ENCODE data around the gene GATC.

Gene GATC
- total RNA-seq = 27.5 to 62.5 reads per million in 2 donors

DNA sequence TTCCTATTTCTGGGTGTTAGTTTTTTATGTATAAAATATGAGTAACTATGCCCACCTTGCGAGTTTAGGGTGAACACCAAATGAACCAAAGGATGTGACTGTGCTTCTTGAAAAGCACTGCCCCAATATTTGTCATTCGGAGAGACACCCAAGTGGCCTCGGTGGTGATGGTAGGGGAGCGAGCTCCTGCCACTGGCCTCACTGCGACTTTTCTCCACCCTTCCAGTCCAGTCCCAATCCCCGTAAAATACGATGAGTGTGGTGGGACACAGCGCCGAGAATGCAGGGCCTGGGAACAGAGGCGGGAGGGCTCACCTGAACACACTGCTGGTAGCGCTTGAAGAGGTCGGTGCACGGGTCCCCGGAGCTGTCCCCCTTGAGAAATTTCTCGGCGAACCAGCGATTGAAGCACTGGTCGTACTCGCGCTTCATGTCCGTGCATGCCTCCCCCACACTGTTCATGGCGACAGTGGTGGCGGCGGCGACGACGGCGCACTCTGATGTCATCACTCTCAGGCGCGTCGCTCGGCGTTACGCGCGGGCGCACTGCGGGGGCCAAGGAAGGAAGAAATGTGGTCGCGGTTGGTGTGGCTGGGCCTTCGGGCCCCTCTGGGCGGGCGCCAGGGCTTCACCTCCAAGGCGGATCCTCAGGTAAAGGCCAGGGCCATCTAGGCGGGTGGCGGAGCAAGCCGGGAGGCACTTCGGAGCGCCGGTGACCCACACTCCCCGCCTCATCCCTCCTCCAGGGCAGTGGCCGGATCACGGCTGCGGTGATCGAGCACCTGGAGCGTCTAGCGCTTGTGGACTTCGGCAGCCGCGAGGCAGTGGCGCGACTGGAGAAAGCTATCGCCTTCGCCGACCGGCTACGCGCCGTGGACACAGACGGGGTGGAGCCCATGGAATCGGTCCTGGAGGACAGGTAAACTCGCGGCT, at the start of gene GATC, which contains the start of gene TRIAP1:
Gene GATC (plus strand): TSS at position 534 of the 933 bp plus-strand sequence. CDS start 37 bp downstream, at position 571.
Gene TRIAP1 (minus strand): TSS at position 474 of the 933 bp plus-strand sequence. CDS start 12 bp downstream, at position 462.
- peak; percentile 82 for DNase-seq

GRCh38 chr12:120397824-120398540, 48.3 kb upstream of the GATC start:
- no peak for DNase-seq

DNA sequence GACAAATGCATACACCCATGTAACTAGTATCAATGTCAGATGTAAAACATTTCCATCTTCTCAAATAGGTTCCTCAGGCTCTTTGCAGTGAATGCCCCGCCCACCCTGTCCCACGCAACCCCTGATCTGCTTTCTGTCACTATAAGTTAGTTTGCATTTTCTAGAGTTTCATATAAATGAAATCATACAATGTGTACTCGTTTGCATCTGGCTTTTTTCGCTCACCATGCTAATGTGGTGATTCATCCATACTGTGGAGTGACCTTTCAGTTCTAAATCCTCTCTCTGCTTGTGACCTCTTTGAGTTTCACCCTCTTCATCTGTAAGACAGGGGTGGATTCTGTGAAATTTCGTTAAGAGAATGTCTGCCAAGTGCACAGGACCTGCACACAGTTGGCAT, 46.7 kb upstream of the GATC start:
- no peak for DNase-seq

DNA sequence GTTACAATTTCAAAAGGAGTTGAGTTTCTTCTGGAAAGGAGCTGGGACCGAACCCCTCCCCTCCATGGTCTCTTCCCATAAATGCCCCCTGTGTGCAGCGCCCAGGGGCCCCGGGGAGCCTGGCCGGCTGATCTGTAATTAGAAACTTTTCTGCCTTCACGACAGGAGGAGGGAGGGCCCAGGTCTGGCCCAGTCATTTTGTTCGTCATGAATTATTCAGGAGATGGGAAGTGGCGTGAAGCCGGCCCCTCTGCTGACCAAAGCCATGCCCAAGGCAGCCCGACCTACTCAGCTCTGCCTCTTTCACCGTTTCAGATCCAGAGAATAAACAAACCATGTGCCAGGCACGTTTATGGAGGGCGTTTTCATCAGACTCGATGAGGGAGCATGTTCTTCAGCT, 44.0 kb upstream of the GATC start:
- DNase-seq = no peak

- DNase-seq = no peak
These were observed 42.4 kb upstream of the GATC start for GRCh38 chr12:120403869-120404268.

GRCh38 chr12:120404271-120404670, 42.0 kb upstream of the GATC start:
- DNase-seq = no peak

- no peak for DNase-seq
These were observed 40.2 kb upstream of the GATC start for GRCh38 chr12:120406069-120406468.

DNA sequence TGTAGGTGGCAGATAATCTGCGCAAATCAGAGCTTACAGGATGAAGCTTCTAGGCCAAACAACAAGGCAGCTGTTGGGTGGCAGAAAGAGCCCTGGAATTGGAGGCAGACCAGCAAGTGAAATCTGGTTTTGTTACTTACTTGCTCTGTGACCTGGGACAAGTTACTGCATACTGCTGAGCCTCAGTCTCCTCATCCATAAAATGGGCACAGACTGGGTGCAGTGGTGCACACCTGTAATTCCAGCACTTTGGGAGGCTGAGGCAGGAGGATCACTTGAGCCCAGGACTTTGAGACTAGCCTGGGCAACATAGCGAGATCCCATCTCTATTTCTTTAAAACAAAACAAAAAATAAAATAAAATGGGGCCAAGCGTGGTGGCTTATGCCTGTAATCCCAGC, 39.7 kb upstream of the GATC start:
- no peak for DNase-seq

DNA sequence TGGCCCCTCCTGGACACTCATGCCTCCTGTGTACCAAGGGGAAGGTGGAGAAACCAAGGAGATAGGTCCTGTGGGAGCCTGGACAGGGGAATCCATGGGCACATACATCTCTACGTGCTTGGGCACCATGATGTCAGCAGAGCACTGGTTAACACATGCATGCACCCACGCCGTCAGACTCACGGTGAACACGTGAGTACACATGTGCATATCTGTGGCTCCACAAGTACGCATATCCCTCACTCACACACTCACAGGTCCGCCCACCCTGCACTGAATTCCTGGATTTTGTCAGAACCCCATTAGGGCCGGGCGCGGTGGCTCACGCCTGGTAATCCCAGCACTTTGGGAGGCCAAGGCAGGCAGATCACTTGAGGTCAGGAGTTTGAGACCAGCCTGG, 37.5 kb upstream of the GATC start:
- no peak for DNase-seq

DNA sequence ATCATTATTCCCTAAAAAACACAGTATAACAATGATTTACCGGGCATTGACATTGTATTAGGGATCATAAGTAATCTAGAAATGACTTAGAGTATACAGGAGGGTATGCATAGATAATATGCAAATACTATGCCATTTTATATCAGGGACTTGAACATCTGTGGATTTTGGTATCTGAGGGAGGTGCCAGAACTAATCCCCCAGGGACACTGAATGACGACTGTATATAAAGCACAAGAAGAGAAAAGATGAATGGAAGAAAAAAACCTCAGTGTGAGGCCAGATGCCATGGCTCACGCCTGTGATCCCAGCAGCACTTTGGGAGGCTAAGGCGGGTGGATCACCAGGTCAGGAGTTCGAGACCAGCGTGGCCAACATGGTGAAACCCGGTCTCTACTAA, 33.8 kb upstream of the GATC start:
- DNase-seq = no peak

DNA sequence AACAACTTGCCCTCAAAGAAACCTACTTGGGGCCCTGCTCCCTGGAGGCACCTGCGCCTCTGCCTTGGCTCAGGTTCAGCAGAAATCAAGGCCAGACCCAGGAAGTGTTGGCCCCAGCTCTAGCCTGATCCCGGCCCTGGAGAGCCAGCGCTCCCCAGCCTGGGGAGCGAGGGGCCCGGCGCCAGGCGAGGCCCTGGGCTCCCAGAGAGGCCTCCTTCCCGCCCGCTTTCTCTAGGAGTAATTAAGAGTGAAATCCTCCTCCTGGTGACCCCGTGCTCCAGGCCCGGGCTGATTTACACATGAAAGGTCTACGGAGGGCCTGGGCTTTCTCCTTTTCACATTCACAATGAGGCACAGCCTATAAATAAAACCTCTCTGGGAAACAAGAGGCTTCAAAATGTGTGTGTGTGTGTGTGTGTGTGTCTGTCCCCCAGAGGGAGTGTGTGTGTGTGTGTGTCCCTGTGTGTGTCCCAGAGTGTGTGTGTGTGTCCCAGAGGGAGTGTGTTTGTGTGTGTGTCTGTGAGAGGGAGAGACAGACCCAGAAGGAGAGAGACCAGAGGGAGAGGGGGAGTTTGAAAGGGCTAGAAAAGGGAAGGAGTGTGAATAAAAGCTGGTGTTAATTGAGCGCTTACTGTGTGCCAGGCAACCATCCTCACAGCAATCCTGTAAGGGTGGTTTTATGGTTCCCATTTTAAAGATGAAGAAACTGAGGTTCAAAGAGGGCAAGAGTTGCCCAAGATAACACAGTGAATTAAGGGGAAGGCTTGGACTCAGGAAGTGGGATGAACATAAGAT, 32.1 kb upstream of the GATC start:
- no peak for DNase-seq

GRCh38 chr12:120416490-120417216, 29.6 kb upstream of the GATC start:
- DNase-seq = no peak

DNA sequence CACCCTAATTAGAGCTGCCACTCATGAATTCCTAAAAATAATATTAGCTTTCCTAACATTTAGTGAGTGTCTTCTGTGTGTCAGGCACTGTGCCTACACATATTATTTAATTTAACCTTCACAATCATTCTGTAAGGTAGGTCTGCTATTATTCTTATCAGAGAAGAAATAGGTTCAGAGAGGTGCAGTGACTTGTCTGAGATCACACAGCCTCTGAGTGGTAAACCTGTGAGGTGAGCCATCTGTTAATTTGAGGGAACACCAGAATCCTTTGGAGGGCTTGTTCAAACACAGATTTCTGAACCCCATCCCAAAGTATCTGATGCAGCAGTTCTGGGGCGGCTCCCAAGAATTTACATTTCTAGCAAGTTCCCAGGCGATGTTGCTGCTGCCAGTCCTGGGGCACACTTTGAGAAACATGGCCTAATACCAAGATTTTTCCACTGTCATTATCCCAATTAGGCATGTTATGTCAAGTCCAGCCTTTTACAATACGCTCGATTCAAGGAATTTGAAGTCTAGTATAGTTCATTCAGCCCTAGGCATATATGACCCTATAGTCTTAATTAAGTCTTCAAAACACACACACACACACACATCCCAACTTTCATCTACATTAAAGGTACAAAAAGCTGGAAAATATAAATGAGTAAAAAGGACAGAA, 28.2 kb upstream of the GATC start:
- DNase-seq = no peak

DNA sequence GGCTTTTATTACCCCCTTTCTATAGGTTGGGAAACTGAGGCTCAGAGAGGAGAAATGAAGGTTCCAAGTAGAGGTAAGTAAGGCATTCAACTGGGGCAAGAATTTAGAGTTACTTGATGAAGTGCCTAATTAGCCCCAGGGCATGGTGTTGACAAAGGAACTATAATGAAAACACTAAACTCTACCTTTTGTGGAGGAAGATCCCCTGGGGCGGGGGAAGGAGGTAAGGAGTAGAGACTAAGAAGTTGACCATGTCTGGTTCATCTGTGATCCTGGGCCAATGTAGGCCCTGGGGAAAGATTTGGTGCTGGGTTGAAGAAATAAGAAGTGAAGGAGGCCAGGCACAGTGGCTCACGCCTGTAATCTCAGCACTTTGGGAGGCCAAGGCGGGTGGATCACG, 24.5 kb upstream of the GATC start:
- no peak for DNase-seq

GRCh38 chr12:120422892-120423456, 23.3 kb upstream of the GATC start:
- DNase-seq = no peak

GRCh38 chr12:120425797-120426196, 20.4 kb upstream of the GATC start:
- no peak for DNase-seq

DNA sequence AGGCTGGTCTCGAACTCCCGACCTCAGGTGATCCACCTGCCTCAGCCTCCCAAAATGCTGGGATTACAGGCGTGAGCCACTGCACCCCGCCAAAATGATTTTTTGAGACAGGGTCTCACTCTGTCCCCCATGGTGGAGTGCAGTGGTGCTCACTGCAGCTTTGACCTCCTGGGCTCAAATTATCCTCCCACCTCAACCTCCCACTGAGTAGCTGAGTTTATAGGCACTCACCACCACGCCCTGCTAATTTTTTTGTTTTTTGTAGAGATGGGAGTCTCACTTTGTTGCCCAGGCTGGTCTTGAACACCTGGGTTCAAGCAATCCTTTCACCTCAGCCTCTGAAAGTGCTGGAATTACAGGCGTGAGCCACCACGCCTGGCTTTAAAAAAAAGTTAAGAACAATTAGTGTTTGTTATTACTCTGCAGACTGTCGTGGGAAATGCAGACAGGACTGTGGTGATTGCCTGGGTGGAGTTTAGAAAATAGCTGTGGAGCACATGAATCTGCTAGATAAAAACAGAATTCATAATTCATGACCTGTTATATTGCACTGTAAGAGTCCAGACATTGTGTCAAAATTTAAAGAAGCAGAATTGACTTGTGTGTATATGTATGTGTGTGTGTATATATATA, 17.5 kb upstream of the GATC start:
- DNase-seq = no peak

DNA sequence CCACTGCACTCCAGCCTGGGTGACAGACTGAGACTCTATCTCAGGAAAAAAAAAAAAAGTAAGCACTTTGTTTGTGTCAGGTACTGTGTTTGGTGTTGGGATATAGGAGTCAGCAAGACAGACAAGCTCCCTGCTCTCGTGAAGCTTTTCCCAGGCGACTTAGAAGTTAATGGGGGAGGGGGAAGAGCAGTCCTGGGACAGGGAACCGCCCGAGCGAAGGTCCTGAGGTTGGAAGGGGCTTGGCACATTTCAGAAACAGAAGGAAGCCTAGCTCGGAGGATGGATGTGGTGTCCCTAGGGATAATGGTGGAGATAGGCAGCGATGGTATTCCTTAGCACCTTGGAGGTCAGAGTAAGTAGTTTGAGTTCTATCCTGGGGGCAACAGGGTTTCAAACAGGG, 16.9 kb upstream of the GATC start:
- DNase-seq = no peak

DNA sequence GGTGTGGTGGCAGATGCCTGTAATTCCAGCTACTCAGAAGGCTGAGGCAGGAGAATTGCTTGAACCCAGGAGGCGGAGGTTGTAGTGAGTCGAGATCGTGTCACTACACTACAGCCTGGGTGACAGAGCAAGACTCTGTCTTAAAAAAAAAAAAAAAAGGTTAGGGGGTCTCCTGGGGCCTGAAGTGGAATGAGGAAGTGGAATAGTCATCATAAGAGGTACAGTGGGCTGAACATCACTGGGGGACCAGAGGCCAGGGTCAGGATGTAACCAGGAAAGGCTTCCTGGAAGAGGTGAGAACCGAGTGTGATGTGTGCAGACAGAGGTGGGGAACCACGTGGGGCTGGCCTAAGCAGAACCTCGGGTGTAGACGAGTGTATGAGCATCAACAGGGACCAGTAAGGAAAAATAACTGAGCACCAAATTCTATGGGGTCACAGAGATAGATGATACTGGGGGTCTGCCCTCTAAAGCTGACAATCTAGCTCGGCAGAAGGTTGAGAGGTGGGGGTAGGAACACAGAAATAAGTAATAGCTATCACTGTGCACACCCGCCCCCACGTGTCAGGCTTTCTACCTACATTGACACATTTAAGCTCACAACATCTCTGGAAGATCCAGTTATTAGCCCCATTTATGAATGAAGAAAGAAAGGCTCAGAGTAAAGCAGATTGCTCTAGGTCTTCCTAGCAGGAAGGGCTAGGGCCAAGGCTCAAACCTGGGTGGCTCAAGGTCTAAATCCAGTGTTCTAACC, 13.3 kb upstream of the GATC start:
- DNase-seq = no peak
